ENCODE measurements around the gene PSMD7.
A peak's percentile ranks its signal among the peaks of the same experiment; 100 is the strongest.

Gene PSMD7

GRCh38 chr16:74296432-74297144 lies at the start of gene PSMD7:
TSS of gene PSMD7 (plus strand) at chr16:74296814. CDS start at chr16:74296915, 101 bp downstream.
- peak; percentile 56 for DNase-seq (ENCODE audit: low read depth)
- TF ChIP-seq, protein P1, sequence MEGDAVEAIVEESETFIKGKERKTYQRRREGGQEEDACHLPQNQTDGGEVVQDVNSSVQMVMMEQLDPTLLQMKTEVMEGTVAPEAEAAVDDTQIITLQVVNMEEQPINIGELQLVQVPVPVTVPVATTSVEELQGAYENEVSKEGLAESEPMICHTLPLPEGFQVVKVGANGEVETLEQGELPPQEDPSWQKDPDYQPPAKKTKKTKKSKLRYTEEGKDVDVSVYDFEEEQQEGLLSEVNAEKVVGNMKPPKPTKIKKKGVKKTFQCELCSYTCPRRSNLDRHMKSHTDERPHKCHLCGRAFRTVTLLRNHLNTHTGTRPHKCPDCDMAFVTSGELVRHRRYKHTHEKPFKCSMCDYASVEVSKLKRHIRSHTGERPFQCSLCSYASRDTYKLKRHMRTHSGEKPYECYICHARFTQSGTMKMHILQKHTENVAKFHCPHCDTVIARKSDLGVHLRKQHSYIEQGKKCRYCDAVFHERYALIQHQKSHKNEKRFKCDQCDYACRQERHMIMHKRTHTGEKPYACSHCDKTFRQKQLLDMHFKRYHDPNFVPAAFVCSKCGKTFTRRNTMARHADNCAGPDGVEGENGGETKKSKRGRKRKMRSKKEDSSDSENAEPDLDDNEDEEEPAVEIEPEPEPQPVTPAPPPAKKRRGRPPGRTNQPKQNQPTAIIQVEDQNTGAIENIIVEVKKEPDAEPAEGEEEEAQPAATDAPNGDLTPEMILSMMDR (conservative IDR thresholded peaks at IDR 0.05; ENCODE audit: low read depth, low read length): no peak
- H3K4me3 ChIP-seq (ENCODE audit: low read length): peak within 1 kb of the TSS; percentile 97

GRCh38 chr16:74249254-74249653 lies 47.4 kb upstream of the PSMD7 start:
- H3K4me3 ChIP-seq (ENCODE audit: low read length): no peak overlapping the region
- TF ChIP-seq, protein P1 (conservative IDR thresholded peaks at IDR 0.05; ENCODE audit: low read depth, low read length): no peak
- DNase-seq (ENCODE audit: low read depth): no peak

DNA sequence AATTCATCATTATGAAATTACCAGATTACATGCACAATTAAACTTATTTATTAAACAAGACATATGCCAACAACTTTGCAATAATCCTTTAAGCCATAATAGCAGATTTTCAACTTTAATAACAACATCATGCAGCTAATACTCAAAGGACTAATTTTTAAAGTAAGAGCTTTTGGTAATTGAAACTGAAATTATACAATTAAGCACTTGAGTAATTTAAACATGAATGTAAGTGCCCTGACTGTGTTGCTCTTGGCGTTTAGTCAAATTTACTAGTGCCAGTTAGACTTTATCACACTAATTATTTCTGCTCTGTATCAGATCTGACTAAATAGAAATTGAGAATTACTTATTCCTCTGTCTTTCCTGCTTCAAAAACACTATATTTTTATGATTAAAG lies 46.8 kb upstream of the PSMD7 start:
- no peak for DNase-seq (ENCODE audit: low read depth)
- H3K4me3 ChIP-seq (ENCODE audit: low read length): no peak overlapping the region
- TF ChIP-seq, protein P1 (conservative IDR thresholded peaks at IDR 0.05; ENCODE audit: low read depth, low read length): no peak

DNA sequence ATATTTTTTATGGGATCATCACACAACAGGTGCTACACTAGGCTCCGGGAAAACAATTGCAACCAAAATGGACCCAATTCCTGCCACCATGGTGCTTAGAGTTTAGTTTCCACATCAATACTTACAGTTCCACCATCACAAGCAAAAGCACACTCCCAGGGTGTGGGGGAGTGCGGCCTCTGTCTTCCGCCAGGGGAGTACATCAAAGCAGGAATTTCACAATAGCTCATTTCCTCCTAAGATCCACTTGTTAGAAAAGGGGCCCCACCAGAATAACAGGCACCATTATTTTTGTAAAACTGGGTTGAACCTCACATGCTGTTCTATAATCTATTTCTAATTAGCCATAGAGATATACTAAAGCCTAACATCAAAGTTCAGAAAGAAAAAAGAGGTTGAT lies 44.3 kb upstream of the PSMD7 start:
- DNase-seq (ENCODE audit: low read depth): no peak
- no peak overlapping the region for H3K4me3 ChIP-seq (ENCODE audit: low read length)
- TF ChIP-seq, protein P1 (conservative IDR thresholded peaks at IDR 0.05; ENCODE audit: low read depth, low read length): no peak

- TF ChIP-seq, protein P1 (conservative IDR thresholded peaks at IDR 0.05; ENCODE audit: low read depth, low read length): no peak
- no peak overlapping the region for H3K4me3 ChIP-seq (ENCODE audit: low read length)
- DNase-seq (ENCODE audit: low read depth): no peak
Observed at GRCh38 chr16:74253161-74253938, 43.3 kb upstream of the PSMD7 start.

DNA sequence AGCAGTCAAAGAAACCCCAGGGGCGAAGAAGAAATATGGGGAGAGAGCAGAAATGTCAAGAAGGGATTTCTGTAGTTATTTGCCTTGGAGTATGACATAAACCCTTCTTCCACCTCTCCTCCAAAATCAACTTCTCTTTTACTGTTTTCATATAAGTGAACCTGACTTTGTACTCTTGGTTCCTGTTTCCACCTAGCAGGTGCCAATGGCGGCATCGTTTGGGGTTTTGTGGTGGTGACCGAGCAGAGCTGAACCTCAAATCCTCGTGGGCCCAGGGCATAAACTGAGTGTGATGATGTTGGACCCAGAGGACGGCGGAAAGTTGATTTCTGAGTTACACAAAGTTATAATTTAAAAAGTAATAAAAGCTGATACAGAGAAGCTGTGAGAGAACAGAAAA lies 39.6 kb upstream of the PSMD7 start:
- no peak for DNase-seq (ENCODE audit: low read depth)
- H3K4me3 ChIP-seq (ENCODE audit: low read length): no peak overlapping the region
- TF ChIP-seq, protein P1 (conservative IDR thresholded peaks at IDR 0.05; ENCODE audit: low read depth, low read length): no peak

Data from retinal pigment epithelial cell (primary cell).